K562 (cell line): ENCODE data around the gene TUFM. TPM values are rescaled to one million over a fixed set of nuclear protein-coding genes. Genes with fewer than 3 reads are reported as not detected.
A peak's percentile ranks its signal among the peaks of the same experiment; 100 is the strongest.

Source experiments
- ARID1B ChIP-seq: fragments of 450-650 bp; IDR thresholded peaks from 2 replicates; pipeline ENCODE4 v1.6.1; 2016; ENCODE audit warnings: antibody characterized with exemption, mild to moderate bottlenecking, inconsistent platforms
- ATF3 ChIP-seq, 2 experiments: fragments of 450-650 bp in 1 of 2; sonication (generic) in 1 of 2; formaldehyde crosslinking in 1 of 2; IDR thresholded peaks in 1 of 2; conservative IDR thresholded peaks in 1 of 2; 2 replicates each; pipeline versions ENCODE4 v1.6.1 to v1.8.1; 2016 to 2023; ENCODE audit warnings: mild to moderate bottlenecking in 2 of 2, moderate library complexity in 2 of 2, inconsistent platforms in 1 of 2, missing genetic modification reagents in 1 of 2
- BCLAF1 ChIP-seq, 2 experiments: fragments of 450-650 bp in 1 of 2; IDR thresholded peaks; 2 replicates each; pipeline ENCODE4 v1.6.1; 2011 to 2017; ENCODE audit warnings: low read depth in 2 of 2, antibody characterized with exemption in 1 of 2, borderline replicate concordance in 1 of 2, low read length in 1 of 2, mild to moderate bottlenecking in 1 of 2, mixed read lengths in 1 of 2; ENCODE audit not compliant: control insufficient read depth in 1 of 2
- CC2D1A ChIP-seq: fragments of 450-650 bp; IDR thresholded peaks from 2 replicates; pipeline ENCODE4 v1.6.1; 2017; ENCODE audit warnings: mild to moderate bottlenecking
- CCAR2 ChIP-seq: fragments of 200-400 bp; formaldehyde crosslinking; IDR thresholded peaks from 2 replicates; pipeline ENCODE4 v1.6.1; 2017; ENCODE audit warnings: mild to moderate bottlenecking, low read depth, low read length
- CXXC5 ChIP-seq: fragments of 250-450 bp; sonication (Bioruptor Pico); IDR thresholded peaks from 2 replicates; pipeline ENCODE4 v1.8.0; 2022; ENCODE audit warnings: inconsistent platforms, mild to moderate bottlenecking, moderate library complexity
- E2F1 ChIP-seq: sonication (generic); formaldehyde crosslinking; IDR thresholded peaks from 2 replicates; pipeline ENCODE4 v1.8.1; 2023; ENCODE audit warnings: mild to moderate bottlenecking, missing genetic modification reagents, moderate library complexity
- HEY1 ChIP-seq: fragments of 250-450 bp; sonication (Bioruptor Pico); IDR thresholded peaks from 2 replicates; pipeline ENCODE4 v1.5.0; 2020; ENCODE audit warnings: mild to moderate bottlenecking, moderate library complexity, borderline replicate concordance
- HINFP ChIP-seq: fragments of 450-650 bp; conservative IDR thresholded peaks from 2 replicates; pipeline ENCODE4 v1.6.1; 2016; ENCODE audit warnings: missing genetic modification characterization, low read depth, mild to moderate bottlenecking, control low read depth, missing compliant biosample characterization
- MTA3 ChIP-seq: fragments of 450-650 bp; formaldehyde crosslinking; IDR thresholded peaks from 2 replicates; pipeline ENCODE4 v1.6.1; 2017; ENCODE audit warnings: mild to moderate bottlenecking, borderline replicate concordance
- MYNN ChIP-seq, 2 experiments: sonication (generic); formaldehyde crosslinking in 1 of 2; IDR thresholded peaks; 2 replicates each; pipeline versions ENCODE4 v1.5.0 to v1.6.1; 2016 to 2020; ENCODE audit warnings: antibody characterized with exemption in 1 of 2, missing genetic modification reagents in 1 of 2
- NR1H2 ChIP-seq: sonication (generic); formaldehyde crosslinking; IDR thresholded peaks from 2 replicates; pipeline ENCODE4 v1.4.0; 2020; ENCODE audit warnings: mild to moderate bottlenecking, missing genetic modification reagents
- RFX5 ChIP-seq: IDR thresholded peaks from 2 replicates; pipeline ENCODE4 v1.6.1; 2011; ENCODE audit warnings: low read depth, mild to moderate bottlenecking, improper control_type of control experiment, low read length
- SP2 ChIP-seq: IDR thresholded peaks from 2 replicates; pipeline ENCODE4 v1.6.1; 2011; ENCODE audit warnings: mild to moderate bottlenecking, low read depth, low read length, moderate library complexity; ENCODE audit not compliant: poor library complexity, severe bottlenecking; ENCODE audit errors: extremely low read depth
- TRIM24 ChIP-seq, 2 experiments: fragments of 450-650 bp; IDR thresholded peaks; 2 replicates each; pipeline ENCODE4 v1.6.1; 2016
- U2AF1 ChIP-seq: fragments of 200-400 bp; formaldehyde crosslinking; optimal IDR thresholded peaks from 2 replicates; pipeline ENCODE3; 2017; ENCODE audit warnings: mild to moderate bottlenecking, low read depth, low read length, moderate library complexity
- ZKSCAN8 ChIP-seq: fragments of 200-800 bp; sonication (Bioruptor generic); IDR thresholded peaks from 2 replicates; pipeline ENCODE4 v1.6.1; 2016; ENCODE audit warnings: missing genetic modification characterization, missing compliant biosample characterization
- ZNF12 ChIP-seq: sonication (generic); formaldehyde crosslinking; IDR thresholded peaks from 2 replicates; pipeline ENCODE4 v1.4.0; 2020; ENCODE audit warnings: mild to moderate bottlenecking, missing genetic modification reagents
- ZNF175 ChIP-seq: fragments of 200-800 bp; sonication (Bioruptor generic); IDR thresholded peaks from 2 replicates; pipeline ENCODE4 v1.6.1; 2016; ENCODE audit warnings: low read depth, mild to moderate bottlenecking, missing genetic modification characterization, missing compliant biosample characterization
- polyA plus RNA-seq, 8 experiments: library from polyadenylated mRNA; depleted of rRNA in 4 of 8; stranded (reverse) in 5 of 8; unstranded in 3 of 8; fragments of >200 nt; fragmentation: Nextera tagmentation in 2 of 8; fragmentation: Illumina TruSeq in 1 of 8; extraction: Ambion mirVana in 2 of 8; extraction: Trizol in 1 of 8; gene quantifications; 2 replicates each; pipeline versions ENCODE4 v1.2.1 to v1.2.3, GENCODE V29; 2011 to 2014; ENCODE audit warnings: inconsistent platforms in 1 of 8, missing spikeins in 1 of 8
- total RNA-seq, 7 experiments: library from RNA; depleted of rRNA in 6 of 7; stranded (reverse); fragments of >200 nt in 6 of 7; fragmentation: Illumina TruSeq in 2 of 7; extraction: Trizol in 2 of 7; gene quantifications; 2 replicates each; pipeline versions ENCODE4 v1.2.1 to v1.2.3, GENCODE V29; 2011 to 2021; ENCODE audit warnings: low replicate concordance in 1 of 7

TUFM gene
- total and polyA plus RNA-seq, 9 of the 15 experiments (the other 6 are each of a cell fraction or from before 2014, with no cell fraction given): 34.1 to 434 (median 256) TPM

GRCh38 chr16:28846080-28846932, at the start of gene TUFM (continued):
- TF ChIP-seq ATF3 (IDR thresholded peaks at IDR 0.05) (no peak), ATF3 (CRISPR knock-in tag; conservative IDR thresholded peaks at IDR 0.05) (0 out of 2 replicates have a peak, but pooled peaks have one; percentile 72), ZKSCAN8 (CRISPR knock-in tag) (no peak), E2F1 (CRISPR knock-in tag) (peak; percentile 84; the same call in 1 of the 2 replicates), TRIM24 (IDR thresholded peaks at IDR 0.05) (peak in 1 of 2 experiments; percentile 88; a peak in 2 of 4 replicates), CC2D1A (no peak), HINFP (tag) (peak; percentile 65), ARID1B (0 out of 2 replicates have a peak, but pooled peaks have one; percentile 10), SP2 (peak; percentile 97), NR1H2 (CRISPR knock-in tag) (peak; percentile 27; the same call in 1 of the 2 replicates), ZNF175 (CRISPR knock-in tag) (peak; percentile 48; the same call in 1 of the 2 replicates), CCAR2 (no peak), MTA3 (peak; percentile 82; the same call in 1 of the 2 replicates), RFX5 (no peak), BCLAF1 (IDR thresholded peaks at IDR 0.05; ENCODE audit: borderline replicate concordance in 1 of 2, control insufficient read depth in 1 of 2, low read depth in 2 of 2, low read length in 1 of 2) (peak in 1 of 2 experiments; percentile 91; a peak in 2 of 4 replicates), U2AF1 (no peak), MYNN (IDR thresholded peaks at IDR 0.05) (0 out of 2 replicates have a peak, but pooled peaks have one; percentile 17), MYNN (CRISPR knock-in tag; IDR thresholded peaks at IDR 0.05) (no peak), HEY1 (no peak), ZNF12 (peak; percentile 39; the same call in 1 of the 2 replicates), CXXC5 (CRISPR knock-in tag) (peak; percentile 96)
